Right lobe of liver (tissue), 4 donors: Measurements from ENCODE around the gene CCDC8.

ENCODE experiments used
- CTCF ChIP-seq, 4 donors: fragments of 200-600 bp in 3 of 4; fragments of 450-650 bp in 1 of 4; IDR thresholded peaks; one replicate each; pipeline versions ENCODE4 v1.5.1 to v1.8.0; 2016 to 2022; ENCODE audit warnings: antibody characterized with exemption in 4 of 4, mild to moderate bottlenecking in 2 of 4
- POLR2A ChIP-seq: fragments of 450-650 bp; IDR thresholded peaks from one replicate; pipeline ENCODE4 v1.6.1; 2017; ENCODE audit warnings: antibody characterized with exemption, mild to moderate bottlenecking
- donor health status: DM: no; HTN: no; CAD: no.
- donor health status: DM: no; HTN: no; CAD: no.
- donor health status: DM: no; HTN: yes; CAD: no.

GRCh38 chr19:46386996-46387712 is 26.2 kb downstream of the CCDC8 start:
- TF ChIP-seq CTCF (IDR thresholded peaks at IDR 0.05) (no peak), POLR2A (no peak)
